Measurements from ENCODE around the gene SNRPA1. TPM values are rescaled to one million over a fixed set of nuclear protein-coding genes. Genes with fewer than 3 reads are reported as not detected.
A peak's percentile ranks its signal among the peaks of the same experiment; 100 is the strongest.

SNRPA1 gene
- total RNA-seq, 4 donors from 2014 or later = 29.0 to 48.4 (median 38.5) TPM

DNA sequence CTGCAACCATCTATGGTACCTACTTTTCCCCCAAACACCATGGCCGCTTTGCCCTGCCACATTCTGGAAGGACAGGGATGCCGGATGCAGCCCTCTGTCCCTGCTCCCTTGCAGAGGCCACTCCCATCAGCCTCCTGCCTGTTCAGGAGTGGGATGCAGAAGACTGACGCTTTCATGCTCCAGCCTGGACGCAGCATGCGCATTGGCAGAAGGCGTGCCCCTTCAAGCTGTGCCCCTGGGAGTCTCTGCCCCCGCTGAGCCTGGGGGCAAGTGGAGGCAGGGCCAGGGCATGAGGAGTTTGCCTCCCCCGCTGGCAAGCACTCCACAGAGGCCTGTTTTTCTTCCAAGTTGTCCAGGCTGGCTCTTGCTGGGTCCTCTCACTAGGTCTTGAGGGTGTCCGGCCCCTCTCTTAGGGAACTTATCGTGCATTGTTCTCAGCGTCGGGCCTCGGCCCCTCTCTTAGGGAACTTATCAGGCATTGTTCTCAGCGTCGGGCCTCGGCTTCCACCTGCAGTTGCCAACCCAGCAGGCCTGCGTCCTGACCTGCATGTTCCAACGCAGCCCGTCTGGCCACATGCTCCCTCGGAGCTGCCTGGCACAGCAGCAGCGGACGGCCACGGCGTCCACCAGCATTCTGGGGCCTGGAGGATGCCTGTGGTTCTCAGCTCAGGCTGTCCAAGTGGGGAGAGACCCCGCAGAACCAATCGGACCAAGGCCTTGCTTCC, 14.6 kb upstream of the SNRPA1 start:
- DNase-seq (ENCODE audit: low spot score in 2 of 2) = peak in 1 of 2 donors; percentile 74
- intact Hi-C loops (cut with DNase I; ENCODE audit: low total_unique reads) = no loop called here
- TF ChIP-seq, protein P1, sequence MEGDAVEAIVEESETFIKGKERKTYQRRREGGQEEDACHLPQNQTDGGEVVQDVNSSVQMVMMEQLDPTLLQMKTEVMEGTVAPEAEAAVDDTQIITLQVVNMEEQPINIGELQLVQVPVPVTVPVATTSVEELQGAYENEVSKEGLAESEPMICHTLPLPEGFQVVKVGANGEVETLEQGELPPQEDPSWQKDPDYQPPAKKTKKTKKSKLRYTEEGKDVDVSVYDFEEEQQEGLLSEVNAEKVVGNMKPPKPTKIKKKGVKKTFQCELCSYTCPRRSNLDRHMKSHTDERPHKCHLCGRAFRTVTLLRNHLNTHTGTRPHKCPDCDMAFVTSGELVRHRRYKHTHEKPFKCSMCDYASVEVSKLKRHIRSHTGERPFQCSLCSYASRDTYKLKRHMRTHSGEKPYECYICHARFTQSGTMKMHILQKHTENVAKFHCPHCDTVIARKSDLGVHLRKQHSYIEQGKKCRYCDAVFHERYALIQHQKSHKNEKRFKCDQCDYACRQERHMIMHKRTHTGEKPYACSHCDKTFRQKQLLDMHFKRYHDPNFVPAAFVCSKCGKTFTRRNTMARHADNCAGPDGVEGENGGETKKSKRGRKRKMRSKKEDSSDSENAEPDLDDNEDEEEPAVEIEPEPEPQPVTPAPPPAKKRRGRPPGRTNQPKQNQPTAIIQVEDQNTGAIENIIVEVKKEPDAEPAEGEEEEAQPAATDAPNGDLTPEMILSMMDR (IDR thresholded peaks at IDR 0.05) = no peak
- TF ChIP-seq POLR2A (IDR thresholded peaks at IDR 0.05) = no peak
- no peak overlapping the region for H3K4me3 ChIP-seq (ENCODE audit: low read depth, poor library complexity, severe bottlenecking)
- WGBS, 2 donors = 81 to 86% methylated on average over 23 to 25 of the region's 26 CpGs

DNA sequence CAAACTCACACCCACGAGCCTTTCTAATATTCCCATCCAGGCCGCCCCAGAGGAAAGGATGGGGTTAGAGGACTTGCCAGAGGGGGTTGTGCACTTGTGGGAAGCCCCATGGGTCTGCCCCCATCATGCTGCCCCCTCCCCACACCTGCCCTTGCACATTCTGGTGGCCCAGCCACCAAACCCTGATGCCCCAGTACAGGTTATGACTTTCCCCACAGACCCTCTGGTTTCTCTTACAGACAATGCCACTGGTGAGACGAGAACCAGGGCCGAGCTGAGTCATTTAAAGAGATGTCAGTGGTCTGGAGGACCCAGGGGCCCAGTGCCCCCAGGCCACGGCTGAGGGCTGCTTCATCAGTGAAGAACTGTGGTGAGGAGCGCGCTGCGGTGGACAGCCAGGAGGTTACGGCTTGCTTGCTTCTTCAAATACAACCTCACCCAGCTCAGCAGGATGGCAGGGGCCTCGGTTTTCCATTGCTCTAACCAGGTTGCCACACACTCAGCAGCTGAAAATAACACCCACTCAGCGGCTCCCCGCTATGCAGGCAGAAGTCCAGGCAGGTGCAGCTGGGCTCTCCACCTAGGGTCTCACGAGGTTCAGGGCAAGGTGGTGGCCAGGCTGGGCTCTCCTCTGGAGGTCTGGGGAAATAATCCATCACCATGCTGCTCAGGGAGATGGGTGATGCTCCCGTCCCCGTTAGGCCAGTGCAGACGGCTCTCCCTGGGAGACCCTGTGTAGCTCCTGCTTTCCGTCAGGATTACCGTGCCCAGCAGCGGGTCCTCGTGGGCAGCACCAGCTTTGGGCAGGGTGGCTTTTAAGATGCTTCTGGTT, 13.8 kb upstream of the SNRPA1 start:
- intact Hi-C loops (cut with DNase I; ENCODE audit: low total_unique reads) = no loop called here
- peak in 1 of 2 donors; percentile 61 for DNase-seq (ENCODE audit: low spot score in 2 of 2)
- H3K4me3 ChIP-seq (ENCODE audit: low read depth, poor library complexity, severe bottlenecking) = no peak overlapping the region
- 86 to 87% methylated on average over 16 to 19 of the region's 20 CpGs for WGBS, 2 donors
- TF ChIP-seq POLR2A (IDR thresholded peaks at IDR 0.05) = no peak
- TF ChIP-seq, protein P1 (IDR thresholded peaks at IDR 0.05) = no peak

DNA sequence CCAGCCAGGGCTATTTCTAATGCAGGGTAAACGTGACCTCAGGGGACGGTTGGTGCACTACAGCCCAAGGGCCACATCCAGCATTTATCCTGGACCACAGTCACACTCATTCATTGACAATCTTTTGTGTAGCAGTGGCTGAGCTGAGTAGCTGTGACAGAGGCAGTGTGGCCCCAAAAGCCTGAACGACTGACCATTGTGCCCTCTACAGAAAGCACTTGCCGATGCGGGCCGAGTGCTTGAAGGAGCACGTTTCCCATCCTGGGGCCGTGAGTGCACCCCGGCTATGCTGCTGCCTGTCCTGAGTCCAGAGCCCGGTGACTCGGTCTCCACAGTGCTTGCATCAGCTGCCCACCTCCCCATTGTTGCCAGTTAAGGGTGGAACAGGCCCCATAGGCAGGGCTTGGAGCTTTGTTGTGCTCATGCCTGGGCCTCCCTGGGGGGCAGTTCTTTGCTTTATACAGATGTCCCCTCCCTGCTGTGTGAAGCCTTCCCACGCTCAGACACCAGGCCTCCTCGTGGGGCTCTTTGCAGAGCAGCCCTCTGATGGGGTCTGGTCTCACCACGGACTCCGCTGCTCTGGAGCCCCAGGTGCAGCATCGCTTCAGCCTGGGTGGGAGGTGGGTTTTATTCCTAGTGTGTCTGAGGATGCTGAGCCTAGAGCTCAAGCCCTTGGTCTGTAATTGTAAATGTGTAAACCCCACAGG, 13.0 kb upstream of the SNRPA1 start:
- whole genome bisulfite sequencing, 2 donors = 83 to 90% methylated on average over 16 of the region's 16 CpGs
- TF ChIP-seq POLR2A (IDR thresholded peaks at IDR 0.05) = no peak
- TF ChIP-seq, protein P1 (IDR thresholded peaks at IDR 0.05) = no peak
- intact Hi-C loops (cut with DNase I; ENCODE audit: low total_unique reads) = no loop called here
- DNase-seq (ENCODE audit: low spot score in 2 of 2) = peak in 1 of 2 donors; percentile 66
- H3K4me3 ChIP-seq (ENCODE audit: low read depth, poor library complexity, severe bottlenecking) = no peak overlapping the region

DNA sequence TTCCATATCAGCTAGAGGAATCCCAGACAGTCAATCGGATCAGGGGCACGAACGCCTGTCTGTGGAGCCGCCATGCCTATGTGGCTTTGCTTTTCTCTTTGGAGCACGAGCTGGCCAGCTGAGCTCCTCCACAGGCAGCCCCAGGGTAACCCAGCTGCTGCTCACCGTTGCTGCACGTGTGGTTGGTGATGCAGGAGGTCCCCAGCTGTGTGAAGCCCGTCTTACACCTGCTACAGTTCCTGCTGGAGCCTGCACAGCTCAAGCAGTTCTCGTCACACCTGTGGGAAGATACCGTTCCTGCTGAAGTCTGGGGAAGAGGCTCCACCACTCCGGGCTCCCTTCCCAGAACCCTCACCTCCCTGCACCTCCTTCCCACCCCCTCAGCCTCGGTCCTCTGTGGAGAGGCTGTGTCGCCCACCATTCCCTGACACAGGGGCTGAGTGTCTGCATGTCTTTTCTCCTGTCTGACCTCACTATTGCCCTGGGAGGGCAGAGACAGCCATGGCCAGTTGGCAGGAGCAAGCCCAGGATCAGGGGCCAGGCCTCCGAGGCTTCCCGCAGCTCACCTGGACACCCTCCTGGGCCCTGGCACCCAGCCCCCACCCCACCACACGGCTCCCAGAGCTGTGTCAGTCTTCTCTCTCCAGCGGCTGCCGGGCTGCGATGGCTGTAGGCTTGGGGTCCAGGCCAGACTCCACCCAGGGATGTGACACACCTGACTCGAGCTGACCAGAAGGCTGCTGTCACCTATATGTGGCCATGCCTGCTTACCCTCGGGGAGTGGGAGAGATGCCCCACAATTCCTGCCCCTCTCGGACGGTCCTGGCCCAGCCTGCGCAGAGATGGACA, 12.2 kb upstream of the SNRPA1 start:
- 72 to 73% methylated on average over 23 to 24 of the region's 24 CpGs for WGBS, 2 donors

More for the DNA sequence above, 12.2 kb upstream of the SNRPA1 start:
- no peak overlapping the region for H3K4me3 ChIP-seq (ENCODE audit: low read depth, poor library complexity, severe bottlenecking)
- TF ChIP-seq POLR2A (IDR thresholded peaks at IDR 0.05) = no peak
- TF ChIP-seq, protein P1 (IDR thresholded peaks at IDR 0.05) = no peak
- peak in 1 of 2 donors; percentile 83 for DNase-seq (ENCODE audit: low spot score in 2 of 2)
- intact Hi-C loops (cut with DNase I; ENCODE audit: low total_unique reads) = no loop called here
